ENCODE results near the gene RUNX2. TPM values are rescaled to one million over a fixed set of nuclear protein-coding genes. Genes with fewer than 3 reads are reported as not detected.

The RUNX2 gene
- total and polyA plus RNA-seq, 4 donors = 1.8 to 6.7 (median 3.2) TPM

DNA sequence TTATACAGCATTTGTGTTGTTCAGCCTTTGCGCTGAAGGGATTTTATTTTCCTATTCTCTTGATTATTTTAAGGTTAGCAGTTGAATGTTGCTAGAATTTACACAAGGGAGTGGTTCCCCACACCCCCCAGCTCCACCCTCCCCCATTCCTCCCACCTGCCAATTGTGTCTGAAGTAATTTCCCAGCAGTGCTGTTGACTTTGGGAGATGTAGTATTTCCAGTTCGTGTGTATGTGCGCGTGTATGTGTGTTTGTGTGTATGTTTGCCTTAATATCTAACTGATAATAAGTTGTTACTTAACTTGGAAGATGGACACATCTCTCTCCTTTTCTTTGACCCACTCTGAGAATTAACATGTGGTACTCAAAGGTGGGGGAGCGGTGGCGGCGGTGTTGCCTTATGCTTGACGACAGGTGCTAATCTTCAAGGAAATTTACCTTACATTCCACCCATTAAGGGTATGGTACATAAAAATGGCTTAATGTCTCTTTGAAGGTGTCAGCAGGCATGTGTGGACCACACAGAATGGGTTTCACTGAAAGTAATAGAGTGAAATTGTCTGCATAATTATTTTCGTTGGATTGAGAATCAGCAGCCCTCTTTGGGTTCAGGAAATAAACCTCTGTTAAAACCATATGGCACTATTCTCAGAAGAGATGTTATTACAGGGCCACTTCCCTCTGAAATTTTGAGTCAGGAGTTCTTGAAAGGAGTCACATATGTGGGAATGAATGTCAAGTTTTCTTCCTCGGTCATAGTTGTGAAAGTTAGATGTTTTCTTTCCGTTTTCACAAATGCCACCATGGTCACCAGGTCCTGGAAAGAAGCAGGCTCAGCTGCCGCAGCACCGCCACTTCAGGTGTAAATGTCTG is 145.2 kb downstream of the RUNX2 start:
- no peak overlapping the region for H3K4me3 ChIP-seq
- H3K9ac ChIP-seq (ENCODE audit: insufficient read depth in 1 of 2, low read length in 2 of 2) = no peak overlapping the region
- no peaks in the 10 kb centered on the region for H3K9me3 ChIP-seq (ENCODE audit: control insufficient read depth in 4 of 4, insufficient read depth in 3 of 4, low read length in 3 of 4)
- no peaks in the 10 kb centered on the region for H3K36me3 ChIP-seq (ENCODE audit: control insufficient read depth in 4 of 4, insufficient read depth in 4 of 4, low read length in 4 of 4)
- peak; percentile 44 for ATAC-seq (ENCODE audit: insufficient read depth, low FRiP score)
- TF ChIP-seq, protein P1, sequence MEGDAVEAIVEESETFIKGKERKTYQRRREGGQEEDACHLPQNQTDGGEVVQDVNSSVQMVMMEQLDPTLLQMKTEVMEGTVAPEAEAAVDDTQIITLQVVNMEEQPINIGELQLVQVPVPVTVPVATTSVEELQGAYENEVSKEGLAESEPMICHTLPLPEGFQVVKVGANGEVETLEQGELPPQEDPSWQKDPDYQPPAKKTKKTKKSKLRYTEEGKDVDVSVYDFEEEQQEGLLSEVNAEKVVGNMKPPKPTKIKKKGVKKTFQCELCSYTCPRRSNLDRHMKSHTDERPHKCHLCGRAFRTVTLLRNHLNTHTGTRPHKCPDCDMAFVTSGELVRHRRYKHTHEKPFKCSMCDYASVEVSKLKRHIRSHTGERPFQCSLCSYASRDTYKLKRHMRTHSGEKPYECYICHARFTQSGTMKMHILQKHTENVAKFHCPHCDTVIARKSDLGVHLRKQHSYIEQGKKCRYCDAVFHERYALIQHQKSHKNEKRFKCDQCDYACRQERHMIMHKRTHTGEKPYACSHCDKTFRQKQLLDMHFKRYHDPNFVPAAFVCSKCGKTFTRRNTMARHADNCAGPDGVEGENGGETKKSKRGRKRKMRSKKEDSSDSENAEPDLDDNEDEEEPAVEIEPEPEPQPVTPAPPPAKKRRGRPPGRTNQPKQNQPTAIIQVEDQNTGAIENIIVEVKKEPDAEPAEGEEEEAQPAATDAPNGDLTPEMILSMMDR (IDR thresholded peaks at IDR 0.05; ENCODE audit: control extremely low read depth, extremely low read depth) = no peak
- no peaks in the 10 kb centered on the region for H3K27me3 ChIP-seq (ENCODE audit: control insufficient read depth in 3 of 3, insufficient read depth in 3 of 3, low read length in 2 of 3)
- H3K4me1 ChIP-seq (ENCODE audit: control insufficient read depth in 5 of 5, insufficient read depth in 5 of 5, low read length in 5 of 5) = peaks cover 0 to 25% (median 9%) of the 10 kb centered on the region in 5 donors
- peak; percentile 24 to 70 (median 42) for DNase-seq
- WGBS, 2 donors = 75 to 82% methylated on average over 13 of the region's 13 CpGs
- peak overlapping the region in 1 of 2 donors; percentile 40 for H3K27ac ChIP-seq (ENCODE audit: low read depth in 1 of 2, low read length in 1 of 2)

DNA sequence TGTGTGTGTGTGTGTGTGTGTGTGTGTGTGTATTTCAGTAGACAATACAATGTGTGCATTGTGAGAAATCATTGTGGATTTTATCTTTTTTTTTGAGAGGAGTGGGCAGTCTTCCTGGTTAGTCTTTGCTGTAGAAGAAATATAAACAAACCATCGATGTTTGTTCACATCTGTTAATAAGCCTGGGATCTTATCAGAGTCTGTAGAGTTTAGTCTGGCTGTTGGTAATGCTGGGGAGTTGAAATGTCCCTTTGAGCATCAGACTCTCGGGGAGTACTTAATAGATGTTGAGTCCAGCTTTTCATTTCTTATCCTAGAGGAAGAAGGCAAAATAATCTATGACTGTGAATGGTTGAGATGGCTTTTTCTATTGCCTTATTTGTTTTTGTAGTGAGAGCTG is 146.2 kb downstream of the RUNX2 start:
- 53 to 62% methylated on average over 2 of the region's 2 CpGs for WGBS, 2 donors
- Histone ChIP-seq H3K4me1 (ENCODE audit: control insufficient read depth in 5 of 5, insufficient read depth in 5 of 5, low read length in 5 of 5) (peaks cover 0 to 25% (median 9%) of the 10 kb centered on the region in 5 donors), H3K27me3 (ENCODE audit: control insufficient read depth in 3 of 3, insufficient read depth in 3 of 3, low read length in 2 of 3) (no peaks in the 10 kb centered on the region), H3K9ac (ENCODE audit: insufficient read depth in 1 of 2, low read length in 2 of 2) (no peak overlapping the region), H3K27ac (ENCODE audit: low read depth in 1 of 2, low read length in 1 of 2) (no peak overlapping the region), H3K9me3 (ENCODE audit: control insufficient read depth in 4 of 4, insufficient read depth in 3 of 4, low read length in 3 of 4) (no peaks in the 10 kb centered on the region), H3K36me3 (ENCODE audit: control insufficient read depth in 4 of 4, insufficient read depth in 4 of 4, low read length in 4 of 4) (no peaks in the 10 kb centered on the region), H3K4me3 (no peak overlapping the region)
- DNase-seq = peak in 2 of 3 donors; percentile 63 to 66
- no peak for ATAC-seq (ENCODE audit: insufficient read depth, low FRiP score)
- TF ChIP-seq, protein P1 (IDR thresholded peaks at IDR 0.05; ENCODE audit: control extremely low read depth, extremely low read depth) = no peak

DNA sequence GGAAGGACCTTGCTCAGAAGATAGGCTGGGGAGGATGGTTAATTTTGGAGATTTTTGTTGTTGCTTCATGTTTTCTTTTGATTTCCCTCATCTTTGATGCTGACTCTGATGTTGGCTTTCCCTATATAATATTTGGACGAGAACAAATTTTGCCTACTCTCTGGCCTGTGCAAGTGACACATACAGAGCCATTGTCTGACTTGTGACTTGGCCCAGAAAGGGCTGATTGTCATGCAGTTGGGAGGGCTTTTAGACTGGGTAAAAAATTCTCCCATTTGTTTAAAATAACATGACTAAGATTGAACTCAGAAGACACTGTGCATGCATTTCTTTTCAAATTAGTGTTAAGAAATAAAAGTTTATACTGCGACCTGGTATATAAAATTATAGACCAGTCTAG is 148.2 kb downstream of the RUNX2 start:
- Histone ChIP-seq H3K9ac (ENCODE audit: insufficient read depth in 1 of 2, low read length in 2 of 2) (no peak overlapping the region), H3K36me3 (ENCODE audit: control insufficient read depth in 4 of 4, insufficient read depth in 4 of 4, low read length in 4 of 4) (no peaks in the 10 kb centered on the region), H3K27me3 (ENCODE audit: control insufficient read depth in 3 of 3, insufficient read depth in 3 of 3, low read length in 2 of 3) (no peaks in the 10 kb centered on the region), H3K4me1 (ENCODE audit: control insufficient read depth in 5 of 5, insufficient read depth in 5 of 5, low read length in 5 of 5) (peaks cover 0 to 39% (median 20%) of the 10 kb centered on the region in 5 donors), H3K27ac (ENCODE audit: low read depth in 1 of 2, low read length in 1 of 2) (no peak overlapping the region), H3K9me3 (ENCODE audit: control insufficient read depth in 4 of 4, insufficient read depth in 3 of 4, low read length in 3 of 4) (no peaks in the 10 kb centered on the region), H3K4me3 (no peak overlapping the region)
- no peak for DNase-seq
- TF ChIP-seq, protein P1 (IDR thresholded peaks at IDR 0.05; ENCODE audit: control extremely low read depth, extremely low read depth) = no peak
- no peak for ATAC-seq (ENCODE audit: insufficient read depth, low FRiP score)
- 97 to 100% methylated on average over 2 of the region's 2 CpGs for WGBS, 2 donors

Data from lung (tissue), 12 donors.